GM21447 (cell line): ENCODE measurements around the gene GNAZ.

ENCODE experiments used
- ATAC-seq: cut with Tn5 transposase; IDR thresholded peaks from one replicate; pipeline ENCODE4 v1.9.1; 2021; ENCODE audit not compliant: unreplicated experiment

The GNAZ gene

DNA sequence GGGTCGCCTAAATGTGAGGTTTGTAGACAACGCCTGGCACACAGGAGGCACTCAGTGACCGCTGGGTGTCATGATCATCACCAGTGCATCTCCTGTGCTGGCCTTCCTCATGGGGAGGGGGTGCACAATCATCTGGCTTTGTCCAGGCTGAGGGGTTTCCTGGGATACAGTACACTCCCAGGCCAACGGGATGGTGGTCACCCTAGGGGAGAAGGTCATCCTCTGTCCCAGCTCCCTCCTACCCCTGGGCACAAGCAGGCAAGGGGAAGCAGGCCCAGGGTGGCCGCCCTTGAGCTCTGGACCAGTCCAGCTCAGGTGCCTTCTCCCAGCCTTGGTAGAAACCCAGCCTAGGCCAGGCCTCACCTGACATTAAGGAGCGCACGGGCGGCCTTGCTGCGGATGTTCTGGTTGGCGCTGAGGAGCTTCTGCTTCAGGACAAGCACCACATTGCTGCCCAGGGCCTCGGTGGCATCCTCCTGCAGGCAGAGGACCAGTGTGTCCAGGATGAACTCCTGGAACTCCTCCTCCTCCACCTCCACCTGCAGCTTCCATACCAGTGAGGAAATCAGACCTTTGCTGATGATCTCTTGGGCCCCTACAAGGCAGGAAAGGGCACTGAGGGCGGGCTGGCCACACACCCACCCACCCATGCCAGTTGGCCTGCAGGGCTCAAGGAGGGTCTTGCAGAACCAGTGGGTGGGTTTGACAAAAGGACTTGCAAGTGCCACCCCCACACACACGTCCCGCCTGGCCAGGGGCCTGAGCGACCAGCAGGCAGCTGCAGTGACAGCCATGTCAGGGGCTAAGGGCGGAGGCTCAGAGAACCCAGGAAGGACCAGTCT, 6.6 kb upstream of the GNAZ start:
- ATAC-seq = no peak

DNA sequence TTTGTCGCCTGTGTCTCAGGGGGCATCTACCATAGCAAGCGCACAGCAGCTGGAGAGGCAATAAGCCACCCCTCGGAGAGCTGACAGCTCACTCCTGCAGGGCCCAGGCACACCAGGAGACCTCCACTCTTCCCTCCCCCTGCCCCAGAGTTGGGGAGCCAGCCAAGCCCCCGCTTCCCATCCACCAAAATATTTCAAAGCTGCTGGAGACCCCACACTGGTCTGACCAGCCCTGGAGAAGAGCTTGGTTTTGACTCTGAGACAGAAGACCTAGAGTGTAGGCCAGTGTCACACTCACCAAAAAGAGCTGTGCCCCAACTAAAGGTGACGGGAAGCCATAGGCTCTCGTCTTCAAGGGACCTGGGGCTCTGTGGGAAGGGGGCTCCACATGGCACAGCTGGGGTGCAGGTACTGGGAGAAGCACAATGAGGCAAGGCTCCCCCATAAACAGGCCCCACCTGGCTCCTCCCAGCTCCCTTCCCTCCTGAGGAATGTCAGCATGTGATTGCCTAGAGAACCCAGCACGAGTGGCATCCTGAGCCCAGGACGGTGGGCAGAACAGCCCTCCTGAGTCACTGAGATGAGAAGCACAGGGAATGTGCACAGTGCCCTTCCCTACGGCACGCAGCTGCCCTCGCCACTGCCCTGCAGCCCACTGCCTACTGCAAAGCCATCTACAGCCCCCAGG, 5.8 kb upstream of the GNAZ start:
- ATAC-seq = no peak

DNA sequence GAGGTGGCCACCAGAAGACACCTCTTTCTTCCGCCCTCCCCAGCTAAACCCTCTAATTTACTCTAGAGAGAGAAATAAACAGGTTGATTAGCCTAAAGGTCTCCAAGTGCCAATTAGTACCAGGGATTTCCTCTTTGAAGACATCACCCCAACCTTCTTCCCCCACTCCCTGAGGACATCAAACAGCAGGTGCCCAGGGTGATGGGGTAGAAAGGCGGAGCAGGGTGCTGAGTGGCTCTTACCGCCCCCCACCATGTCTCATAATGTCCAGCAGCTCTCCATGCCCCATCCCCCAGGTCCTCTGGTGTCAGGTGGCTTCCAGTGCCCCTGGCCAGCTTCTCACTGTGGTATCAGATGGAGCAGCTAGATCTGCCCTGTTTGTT, 5.3 kb upstream of the GNAZ start:
- ATAC-seq = no peak

DNA sequence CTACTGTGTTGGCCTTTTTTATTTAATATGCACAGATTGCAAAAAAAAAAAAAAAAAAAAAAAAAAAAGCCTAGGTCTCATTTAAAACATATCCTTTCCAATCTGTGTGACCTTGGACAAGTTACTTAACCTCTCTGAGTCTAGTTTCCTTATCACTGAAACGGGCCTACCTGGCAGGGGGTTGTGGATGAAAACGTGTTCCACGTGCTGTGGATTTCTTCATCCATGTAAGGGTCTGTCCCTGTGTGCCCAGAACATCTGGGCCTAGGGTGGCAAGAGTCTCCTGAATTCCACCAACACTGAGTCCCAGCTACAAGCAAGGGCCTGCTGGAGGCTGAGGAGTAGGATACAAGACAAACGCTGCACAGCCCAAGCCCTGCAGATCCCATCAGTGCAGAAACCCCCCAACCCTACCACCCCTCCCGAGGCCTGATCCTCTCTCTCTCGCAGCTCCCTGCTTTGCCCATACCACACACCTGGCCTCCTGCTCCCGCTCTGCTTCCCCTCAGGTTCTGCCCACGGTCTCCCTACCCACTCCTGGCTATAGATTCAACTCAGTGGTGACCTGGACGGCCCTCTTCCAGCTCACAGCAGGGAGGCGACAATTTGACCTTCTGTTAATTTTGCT, 4.7 kb upstream of the GNAZ start:
- no peak for ATAC-seq

DNA sequence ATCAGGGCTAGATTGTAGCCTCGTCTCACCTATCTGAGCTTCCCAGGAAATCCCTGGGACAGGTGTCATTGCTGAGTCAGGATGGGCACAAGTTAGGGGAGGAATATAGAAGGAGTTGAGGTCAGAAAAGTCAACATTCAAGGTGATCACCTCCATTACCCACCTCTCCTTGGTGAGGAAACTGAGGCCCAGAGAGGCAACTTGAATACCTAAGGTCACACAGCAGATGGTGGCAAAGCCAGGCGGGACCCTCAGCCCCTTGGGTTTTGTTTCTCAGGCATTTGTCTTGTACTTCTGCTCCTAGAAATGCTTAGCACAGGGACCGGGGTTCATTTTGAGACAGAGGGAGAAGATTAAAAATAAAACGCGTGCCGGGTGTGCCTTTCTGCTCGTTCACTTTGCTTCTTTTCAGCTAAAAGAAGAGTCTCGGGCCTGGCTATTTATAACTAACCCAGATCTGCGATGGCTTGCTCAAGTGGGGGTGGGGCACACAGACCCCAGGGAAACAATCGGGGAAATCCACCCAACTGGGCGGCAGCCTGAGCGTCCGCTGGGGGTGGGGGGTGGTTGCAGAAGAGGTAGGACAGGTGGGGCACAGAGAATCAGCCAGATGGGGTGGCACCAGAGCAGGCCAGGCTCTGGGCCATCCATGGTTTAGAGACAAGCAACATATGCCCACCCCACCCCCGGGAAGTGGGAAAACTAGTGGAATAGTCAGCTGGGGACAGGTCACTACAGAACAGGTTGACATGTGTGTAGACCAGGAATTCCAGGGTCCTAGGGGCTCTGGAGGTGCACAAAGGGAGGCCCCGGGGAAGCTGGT, 3.9 kb upstream of the GNAZ start:
- no peak for ATAC-seq

DNA sequence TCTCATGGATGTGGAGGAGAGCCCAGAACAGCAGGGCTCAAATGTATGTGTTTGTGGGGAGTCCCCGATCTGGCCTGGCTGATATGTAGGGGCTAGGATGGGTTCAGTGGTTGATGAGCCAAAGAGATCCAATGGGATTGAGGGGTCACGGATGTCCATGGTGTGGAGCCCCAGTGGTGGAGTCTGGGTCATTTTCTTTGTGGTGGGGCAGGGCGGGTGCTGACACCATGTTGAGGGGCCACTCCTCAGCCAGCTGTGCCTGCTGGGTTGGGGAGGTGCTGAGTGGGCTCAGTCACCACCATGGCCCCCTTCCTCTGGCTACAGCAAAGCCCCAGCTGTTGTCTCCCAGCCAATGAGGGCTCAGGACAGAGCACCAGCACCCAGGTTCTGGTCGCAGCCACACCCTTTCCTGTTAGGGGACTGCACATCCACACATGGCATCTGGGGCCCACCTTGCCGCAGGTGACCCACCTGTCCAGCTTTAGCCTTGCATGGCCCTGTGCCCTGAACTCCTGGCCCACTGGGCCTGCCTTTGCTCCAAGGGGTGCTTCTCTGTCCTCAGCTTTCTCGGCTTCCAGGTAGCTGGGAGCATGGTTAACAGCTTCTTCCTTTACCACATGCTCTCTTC, 3.2 kb upstream of the GNAZ start:
- ATAC-seq = no peak

DNA sequence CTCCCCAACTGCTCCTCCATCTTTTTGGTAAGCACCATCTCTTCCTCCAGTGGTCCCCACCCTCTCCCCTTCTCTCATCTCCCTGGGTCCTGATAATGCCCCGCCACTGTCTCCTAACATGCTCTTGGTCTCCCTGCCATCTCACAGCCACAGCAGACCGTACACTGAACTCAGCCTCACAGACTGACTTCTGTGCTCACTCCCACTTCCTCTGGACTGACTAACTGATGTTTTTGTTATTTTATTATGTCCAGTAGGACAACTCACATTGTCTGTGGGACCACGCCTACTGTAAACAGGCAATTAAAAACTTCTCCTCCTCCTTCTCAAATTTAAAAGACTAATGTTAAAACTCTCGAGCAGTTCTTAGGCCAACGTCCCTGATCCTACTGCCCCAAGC, 2.6 kb upstream of the GNAZ start:
- no peak for ATAC-seq

DNA sequence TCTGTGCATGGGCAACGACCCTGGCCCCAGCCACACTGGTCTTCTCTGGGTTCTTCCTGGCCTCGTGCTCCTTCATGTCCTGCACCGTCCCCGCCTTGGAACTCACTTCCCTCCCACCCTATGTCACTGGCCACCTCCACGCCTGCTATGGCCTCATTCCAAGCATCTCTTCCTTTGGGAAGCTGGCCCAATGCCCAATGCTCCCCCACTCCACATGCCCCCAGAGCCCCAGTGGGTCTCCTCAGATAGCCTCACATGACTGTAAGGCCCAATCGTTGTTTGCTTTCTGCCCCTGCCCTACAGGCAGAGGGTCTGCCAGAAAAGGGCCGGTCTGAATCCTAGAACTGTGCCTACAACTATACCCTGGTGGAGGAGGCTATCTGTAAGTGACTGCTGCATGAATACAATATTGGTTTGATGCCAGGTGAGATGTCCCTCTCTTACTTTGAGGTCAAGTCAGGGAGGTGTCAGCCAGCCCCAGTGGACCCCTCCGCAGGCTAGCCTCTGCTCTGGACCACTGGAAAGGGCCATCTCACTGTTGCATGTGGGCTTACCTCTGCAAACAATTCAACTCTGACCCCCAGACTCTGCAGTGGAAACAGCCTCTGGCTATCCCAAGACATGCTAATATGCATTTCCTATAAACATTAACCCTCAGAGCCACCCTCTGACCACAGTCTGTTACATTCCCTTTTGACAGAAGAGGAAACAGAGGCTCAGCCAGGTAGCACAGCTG, 2.1 kb upstream of the GNAZ start:
- ATAC-seq = no peak

DNA sequence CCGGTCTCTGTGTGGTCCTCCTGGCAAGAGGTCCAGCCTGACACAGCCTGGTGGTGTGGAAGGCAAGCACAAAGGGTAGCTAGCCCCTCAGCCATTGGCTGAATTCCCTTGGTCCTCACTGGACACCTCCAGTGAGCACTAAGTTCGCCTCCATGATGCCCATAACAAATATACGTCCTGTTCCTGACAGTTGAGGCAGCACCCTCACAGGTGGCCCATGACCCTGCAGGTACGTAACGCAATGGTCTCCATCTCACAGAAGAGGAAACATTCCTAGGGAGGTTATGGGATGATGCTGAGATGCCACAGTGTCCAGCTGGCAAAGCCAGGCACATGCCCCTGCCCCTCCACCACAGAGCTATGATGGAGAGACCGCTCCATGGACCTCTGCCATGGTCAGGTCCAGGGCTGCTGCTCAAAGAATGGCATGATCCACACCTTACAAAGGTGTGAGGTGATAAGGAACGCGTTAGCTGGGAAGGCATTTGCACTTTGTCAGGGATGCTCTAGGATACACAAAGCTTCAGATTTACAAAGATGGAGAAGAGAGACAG, 1.4 kb upstream of the GNAZ start:
- ATAC-seq = no peak

DNA sequence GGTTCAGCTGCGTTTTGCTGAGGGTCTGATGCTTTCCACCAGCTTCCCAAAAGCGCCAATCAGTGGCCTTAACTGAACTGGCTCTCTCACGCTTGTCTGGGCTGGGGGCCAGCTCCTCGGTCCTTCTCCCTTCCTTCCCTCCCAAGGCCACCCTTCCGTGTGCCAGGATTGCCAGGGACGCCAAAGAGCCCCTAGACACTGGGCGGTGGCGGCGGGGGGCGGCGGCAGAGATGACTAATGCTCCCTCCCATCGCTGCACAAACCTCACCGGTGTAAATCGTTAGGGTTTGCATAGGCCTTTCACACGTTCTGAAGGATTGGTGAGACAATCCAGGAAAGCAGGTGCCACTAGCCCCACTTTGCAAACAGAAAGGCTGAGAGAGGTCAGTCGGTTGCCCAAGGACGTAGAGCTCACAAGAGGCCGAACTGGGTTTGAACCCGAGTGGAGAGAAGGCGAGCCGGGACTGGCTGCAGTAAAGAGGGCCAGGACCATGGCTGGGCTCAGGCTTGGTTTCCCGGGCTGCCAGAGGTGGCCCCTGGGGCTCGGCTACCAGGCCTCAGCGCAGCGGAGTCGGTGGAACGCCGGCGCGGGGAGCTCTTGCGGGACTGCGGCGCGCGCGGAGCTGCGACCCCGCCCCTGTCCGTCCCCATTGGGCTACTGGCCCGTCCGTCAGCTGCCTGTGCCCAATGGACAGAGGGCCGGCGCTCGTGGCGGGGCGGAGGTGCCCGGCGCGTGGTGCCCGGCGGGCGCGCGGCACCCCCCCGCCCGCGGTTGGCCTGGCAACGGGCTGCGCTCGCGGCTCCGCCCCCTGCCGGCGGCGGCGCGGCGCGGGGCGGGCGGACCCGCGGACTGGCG, 589 bp upstream of the GNAZ start:
- no peak for ATAC-seq

DNA sequence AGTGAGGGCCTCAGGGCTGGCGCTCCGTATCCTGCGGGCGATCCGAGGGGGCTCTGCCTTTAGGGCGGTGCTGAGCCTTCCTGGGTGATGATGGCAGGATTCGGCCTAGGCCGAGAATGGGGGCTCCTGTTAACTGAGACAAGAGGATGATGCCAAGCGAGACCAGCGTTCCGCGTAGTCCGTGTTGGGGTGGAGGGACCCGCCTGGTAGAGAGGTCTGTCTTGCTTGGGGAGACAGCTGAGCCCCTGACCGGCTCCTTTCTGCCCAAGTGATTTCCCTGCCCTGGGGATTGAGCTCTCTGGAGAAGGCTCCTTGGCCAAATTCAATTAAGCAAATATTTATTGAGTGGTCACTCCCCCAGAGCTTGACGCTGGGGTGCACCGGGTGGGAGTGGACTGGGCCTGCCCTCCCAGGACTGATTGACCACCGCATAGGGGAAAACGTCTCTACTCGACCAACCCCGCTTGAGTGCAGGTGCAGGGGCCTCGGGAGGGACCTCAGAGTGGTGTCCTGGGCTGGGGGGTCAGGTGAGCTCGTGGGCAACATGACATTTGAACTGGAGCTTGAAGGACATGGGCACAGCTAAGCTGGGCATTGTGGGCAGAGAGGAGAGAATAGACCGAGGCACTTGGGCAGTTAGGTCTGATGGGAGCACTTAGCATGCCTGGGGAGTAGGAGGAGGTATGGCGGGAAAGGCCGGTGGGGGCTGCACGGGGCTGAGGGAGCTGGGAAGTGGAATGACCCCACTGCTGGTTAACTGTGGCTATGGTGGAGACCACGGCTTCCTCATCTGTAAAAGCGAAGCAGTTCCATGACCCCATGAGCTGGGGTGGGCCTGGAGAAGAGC, 1.1 kb downstream of the GNAZ start:
- ATAC-seq = no peak

DNA sequence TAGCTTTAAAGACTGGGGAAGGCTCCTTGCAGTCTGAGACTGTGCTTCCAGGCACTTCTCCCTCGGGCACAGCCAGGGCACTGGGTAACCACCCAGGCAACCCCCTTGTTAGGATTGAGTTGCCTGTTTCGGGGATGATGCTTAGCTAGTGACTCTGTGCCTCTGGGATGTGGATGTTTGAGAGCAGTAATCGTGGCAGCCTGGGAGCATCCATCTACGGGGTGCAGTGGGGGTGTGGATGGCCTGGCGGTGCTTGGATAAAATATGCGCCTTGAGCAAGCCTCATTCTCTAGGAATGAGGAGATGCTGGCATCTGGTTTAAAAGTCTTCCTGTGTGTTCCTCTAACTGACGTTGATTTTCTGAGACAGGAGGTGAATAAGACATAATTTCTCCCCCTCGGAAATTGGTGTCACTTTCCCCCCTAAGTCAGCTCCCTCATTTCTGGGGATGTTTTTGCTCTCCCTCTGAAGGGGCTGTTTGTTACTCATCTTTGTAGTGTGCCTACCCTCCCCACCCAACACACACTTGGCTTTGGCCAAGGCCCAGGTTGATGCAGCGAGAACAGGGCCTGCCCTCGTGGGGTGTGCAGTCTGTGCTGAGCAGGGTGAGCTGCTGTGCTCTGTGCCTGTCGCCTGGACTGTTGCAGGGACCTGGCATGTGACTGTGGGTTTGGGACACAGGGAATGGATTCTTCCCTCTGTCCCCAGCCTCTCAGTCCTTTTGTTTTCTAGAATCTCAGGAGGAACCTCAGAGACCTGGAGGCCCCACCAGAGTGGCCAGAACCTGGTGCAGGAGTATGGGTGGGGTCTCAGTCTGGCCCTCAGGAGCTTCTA, 2.0 kb downstream of the GNAZ start:
- ATAC-seq = no peak

DNA sequence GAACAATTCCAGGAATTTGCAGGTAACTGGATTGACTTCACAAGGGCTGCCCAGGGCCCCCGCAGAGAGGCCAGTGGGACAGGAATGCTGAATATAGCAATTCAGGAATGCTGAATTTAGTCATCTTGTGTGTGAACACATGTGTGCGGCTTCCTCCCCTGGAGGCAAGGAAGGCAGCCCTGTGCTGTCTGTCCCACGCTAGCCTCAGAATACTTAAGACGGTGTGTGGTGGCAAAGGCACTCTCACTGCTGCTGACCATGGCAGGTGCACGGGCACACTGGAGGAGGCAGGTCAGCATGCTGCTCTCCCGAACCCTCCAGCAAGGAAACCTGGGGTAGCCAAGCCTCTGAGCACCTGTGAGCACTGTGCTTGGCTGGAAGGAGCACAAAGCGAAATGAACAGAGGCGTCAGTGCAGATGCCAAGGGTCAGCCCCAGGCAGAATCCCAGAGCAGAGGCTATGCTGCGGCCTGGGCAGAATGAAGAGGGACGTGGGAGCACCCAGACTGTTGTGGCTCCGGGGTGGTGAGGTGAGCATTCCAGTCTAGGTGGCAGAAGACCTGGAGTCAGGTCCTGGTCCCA, 2.7 kb downstream of the GNAZ start:
- no peak for ATAC-seq

DNA sequence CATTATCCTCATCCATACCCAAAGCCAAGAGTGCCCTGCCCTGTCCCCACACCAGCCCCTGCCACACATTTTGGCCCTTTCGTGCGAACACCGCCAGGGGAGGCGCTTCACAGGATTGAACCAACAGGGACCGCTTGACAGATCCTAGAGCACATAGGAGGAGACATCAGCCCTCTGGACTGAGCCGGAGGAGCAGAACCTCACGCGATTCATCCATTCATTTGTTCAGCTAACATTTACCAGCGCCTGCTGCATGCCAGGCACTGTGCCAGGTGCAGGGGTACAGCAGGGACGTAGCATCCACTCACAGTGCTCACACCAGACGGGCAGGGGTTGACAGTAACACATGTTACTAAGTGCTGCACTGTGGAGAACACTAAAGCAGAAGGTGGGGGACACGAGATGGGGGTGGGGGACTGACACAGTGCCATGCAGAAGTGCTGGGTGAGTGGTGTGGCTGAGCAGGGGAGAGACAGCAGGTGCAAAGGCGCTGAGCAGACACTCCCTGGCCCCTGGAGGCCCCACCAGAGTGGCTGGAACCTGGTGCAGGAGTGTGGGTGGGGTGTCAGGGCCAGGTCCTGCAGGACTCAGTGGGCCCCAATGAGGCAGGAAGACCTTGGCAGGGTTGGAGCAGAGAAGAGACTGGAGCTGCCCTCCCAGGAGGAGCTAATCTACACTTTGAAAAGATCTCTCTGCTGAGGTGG, 3.4 kb downstream of the GNAZ start:
- ATAC-seq = no peak

DNA sequence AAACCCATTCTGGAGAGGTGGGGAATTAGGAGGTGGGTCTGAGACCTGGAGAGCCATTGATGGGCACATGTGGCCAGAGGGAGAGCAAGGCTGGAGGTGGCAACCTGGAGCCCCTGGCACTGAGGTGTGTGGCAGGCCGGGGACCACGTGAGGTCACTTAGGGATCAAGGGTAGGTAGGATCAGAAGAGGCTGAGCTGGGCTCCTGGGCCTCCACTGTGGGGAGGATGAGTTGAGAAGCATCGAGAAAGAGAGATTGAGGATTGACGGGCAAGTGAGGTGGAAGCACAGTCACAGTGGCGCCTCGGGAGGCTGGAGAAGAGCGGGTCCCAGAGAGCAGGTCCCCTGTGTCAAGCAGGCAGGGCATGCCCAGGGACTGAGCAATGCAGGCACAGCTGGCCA, 4.1 kb downstream of the GNAZ start:
- no peak for ATAC-seq

DNA sequence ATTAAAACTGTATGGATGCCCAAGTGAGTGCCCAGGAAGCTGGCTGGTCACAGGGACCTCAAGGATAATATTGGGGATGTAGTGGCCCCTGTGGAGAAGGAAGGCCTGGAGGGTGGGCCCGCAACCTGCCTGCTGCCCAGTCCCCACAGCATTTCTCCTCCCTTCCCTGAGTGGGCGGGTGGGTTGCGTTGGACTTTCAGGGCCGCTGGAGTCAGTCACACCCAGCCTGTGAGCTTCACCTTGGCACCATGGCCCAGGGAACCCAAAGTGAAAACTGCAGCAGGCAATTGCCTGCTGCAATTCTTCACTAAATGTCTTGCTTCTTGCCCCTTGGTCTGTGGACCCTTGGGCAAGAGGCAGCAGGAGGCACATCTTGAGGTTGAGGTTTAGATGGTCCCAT, 4.7 kb downstream of the GNAZ start:
- no peak for ATAC-seq
